NCI-H2227 (cell line): ENCODE results near the gene MTHFR.
A peak's percentile ranks its signal among the peaks of the same experiment; 100 is the strongest.

ENCODE experiments used
- DNase-seq: peaks from one replicate; lab custom pipeline; 2025; ENCODE audit not compliant: unreplicated experiment; lab: John Stamatoyannopoulos, UW

The MTHFR gene

DNA sequence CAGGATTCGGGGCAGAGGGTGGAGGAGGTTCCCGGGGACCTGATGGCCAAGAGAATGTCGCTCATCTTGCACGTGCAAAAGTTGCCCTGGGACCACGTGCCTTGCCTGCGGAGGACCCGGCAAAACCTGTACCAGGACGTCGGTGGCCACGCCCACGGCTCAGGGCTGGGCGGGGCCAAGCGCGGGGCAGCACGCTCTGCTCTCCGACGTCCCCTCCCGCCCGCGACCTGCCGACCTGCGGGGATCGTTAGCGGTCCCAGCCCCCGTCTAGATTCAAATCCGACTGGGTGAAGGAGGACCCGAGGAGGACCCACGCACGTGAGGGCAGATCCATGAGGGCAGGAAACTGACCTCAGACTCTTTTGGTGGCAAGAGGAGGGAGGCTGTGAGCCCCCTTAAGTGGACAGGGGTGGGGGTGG, 43.8 kb downstream of the MTHFR start, which contains the start of gene C1orf167:
C1orf167 (plus strand) TSS at position 206 of the 419 bp plus-strand sequence. CDS start 2,208 bp downstream, outside the sequence.
- no peak for DNase-seq

- DNase-seq: no peak
These were observed 44.5 kb downstream of the MTHFR start for GRCh38 chr1:11761285-11761684.

GRCh38 chr1:11759791-11760190, 46.0 kb downstream of the MTHFR start:
- DNase-seq: no peak

DNA sequence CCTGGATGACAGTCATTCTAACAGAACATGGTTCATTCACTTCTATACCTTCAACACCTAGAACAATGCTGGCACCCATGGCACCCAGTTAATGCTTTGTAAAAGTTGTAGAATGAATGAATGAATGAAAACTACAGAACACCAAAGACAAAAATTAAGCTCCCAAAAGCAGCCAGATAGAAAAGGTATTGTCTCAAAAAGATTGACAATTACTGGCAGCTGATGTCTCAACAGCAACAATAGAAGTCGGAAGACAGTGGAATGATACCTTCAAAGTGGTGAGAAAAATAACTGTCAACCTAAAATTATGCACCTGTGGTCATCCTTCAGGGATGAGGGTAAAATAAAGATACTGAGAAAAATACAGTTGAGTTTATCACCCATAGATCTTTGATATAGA, 48.7 kb downstream of the MTHFR start:
- DNase-seq: no peak

- no peak for DNase-seq
These were observed 52.1 kb downstream of the MTHFR start for GRCh38 chr1:11753555-11754208.

DNA sequence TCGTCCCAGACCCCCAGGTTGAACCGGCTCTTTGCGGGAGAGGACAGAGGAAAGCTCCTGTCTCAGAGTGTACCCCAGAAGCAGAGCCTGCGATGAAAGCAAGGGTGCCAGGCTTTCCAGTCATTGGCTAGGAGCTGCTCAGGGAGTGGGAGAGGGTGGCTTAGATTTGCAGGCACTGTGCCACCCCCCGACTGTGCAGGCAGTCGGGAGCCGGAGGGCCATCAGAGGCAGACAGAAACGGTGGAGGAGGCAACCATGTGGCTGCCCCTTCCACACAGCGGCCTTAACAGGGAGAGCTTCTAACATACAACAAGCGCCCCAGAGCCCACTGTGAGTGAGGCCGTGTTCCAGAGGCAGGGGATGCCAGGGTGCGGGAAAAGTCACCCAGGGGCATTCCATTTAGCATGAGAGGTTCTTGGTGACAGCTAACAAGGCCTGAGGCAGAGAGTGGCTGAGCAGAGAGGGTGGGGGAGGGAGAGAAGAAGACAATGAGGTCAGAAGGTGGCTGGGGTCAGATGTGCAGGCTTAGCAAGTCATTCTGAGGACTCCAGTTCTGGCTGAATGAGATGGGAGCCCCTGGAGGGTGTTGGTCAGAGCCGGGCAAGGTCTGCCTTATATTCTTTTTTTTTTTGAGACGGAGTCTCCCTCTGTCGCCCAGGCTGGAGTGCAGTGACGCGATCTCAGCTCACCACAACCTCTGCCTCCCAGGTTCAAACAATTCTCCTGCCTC, 53.2 kb downstream of the MTHFR start:
- DNase-seq: no peak

DNA sequence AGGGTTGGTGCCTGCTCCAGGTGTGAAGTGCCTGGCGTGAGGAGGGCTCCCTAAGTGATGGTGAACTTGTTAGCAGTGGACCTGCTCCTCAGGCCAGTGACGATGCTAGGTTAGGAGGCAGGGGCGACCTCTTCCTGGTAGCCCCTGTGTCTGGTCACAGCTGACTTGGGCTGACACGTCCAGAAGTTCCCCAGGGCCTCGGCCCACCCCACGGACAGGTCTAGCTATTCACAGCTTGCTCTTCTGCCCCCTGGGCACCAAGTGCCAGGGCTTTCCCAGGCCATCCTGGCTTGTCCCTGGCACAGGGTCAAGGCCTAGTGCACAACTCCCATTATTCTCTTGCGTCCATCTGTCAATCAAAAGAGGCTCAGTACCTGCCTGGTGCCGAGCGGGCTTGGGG, 54.7 kb downstream of the MTHFR start:
- no peak for DNase-seq

DNA sequence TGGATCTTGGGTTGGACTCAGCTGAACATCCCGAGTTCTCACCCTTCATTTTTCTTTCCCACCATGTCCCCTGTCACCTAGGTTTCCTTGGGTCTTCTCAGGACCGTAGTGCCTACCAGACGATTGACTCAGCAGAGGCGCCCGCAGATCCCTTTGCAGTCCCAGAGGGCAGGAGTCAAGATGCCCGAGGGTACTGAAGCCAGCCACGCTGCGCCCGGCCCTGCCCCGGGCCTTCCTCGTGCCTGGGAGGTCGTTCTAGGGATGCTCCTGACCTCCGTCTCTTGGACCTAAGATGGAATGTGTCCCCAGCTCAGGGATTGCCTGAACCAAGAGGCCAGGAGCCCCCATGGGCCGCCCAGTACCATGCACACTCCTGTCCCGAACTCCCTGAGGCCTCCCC, 55.8 kb downstream of the MTHFR start:
- no peak for DNase-seq

DNA sequence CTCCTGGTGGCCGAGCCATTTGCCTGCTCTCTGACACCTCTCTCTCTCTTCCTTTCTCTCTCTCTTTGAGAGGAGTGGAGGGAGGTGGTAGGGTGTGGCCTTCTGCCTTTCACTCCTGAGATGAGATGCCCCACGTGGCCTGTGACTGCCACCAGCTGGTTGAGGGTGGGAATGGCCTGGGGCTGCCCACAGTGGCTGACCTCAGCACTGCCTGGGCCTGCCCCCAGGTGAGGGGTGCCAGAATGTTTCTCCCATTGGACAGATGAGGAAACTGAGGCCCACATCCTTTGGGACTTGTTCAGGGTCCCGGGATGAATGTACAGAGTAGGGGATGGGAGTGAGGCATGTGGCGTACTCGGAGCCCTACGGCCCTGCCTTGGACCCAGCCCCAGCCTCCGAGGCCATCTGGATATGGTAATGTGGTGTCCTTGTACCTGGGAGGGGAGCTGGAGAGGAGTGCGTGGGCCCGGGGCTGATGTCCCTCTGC, 56.5 kb downstream of the MTHFR start:
- DNase-seq: peak; percentile 38

DNA sequence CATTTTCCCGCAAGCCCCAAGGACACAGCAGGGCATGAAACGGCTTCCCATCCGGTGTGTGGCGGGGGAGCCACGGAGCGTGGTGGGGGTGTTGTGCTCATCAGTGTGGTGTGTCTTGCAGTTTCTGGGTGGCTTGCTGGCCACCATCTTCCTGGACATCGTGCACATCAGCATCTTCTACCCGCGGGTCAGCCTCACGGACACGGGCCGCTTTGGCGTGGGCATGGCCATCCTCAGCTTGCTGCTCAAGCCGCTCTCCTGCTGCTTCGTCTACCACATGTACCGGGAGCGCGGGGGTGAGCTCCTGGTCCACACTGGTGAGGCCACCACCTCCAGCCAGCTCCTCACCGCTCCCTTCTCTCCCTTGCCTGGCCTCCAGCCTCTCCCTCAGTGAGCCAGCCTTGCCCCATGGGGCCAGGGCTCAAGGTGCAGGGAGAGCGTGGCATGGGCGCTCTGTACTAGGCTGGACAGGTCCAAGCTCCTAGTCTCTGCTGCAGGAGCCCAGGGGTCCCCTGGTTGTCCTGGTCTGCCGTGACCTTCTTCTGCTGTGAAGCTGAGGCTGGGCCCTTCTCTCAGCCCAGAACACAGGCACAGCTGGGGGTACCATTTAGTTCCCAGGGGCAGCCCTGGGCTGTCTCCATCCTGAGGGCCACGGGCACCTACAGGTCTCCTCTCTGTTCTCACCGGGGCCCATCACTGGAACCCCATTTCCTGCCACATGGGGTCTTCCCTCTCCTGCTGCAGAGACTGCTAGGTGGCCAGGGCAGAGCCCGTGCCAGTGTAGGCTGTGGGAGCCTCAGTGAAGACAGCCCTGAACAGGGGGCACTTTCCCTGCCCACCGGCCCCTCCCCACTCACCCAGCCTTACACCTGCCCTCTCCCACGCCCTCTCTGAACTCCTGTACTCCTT, 57.2 kb downstream of the MTHFR start:
- DNase-seq: no peak

GRCh38 chr1:11746795-11747487, 58.8 kb downstream of the MTHFR start:
- no peak for DNase-seq

DNA sequence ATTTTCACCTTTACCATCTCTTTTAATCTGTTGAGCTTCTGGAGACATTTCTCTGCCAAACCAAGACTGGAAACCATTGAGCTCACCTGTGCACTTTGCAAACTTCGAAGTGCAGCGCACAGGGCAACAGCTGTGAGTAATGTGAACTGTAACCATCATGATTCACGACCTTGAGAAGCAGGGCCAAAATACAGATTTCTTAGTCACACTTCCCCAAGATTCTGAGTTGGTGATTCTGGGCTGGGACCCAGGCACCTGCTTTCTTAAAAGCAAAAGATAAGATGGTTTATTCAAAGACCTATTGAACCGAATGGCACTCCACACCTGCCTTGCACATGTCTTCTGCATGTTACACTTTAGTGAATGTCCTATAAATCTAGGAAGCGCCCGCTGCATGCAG, 59.7 kb downstream of the MTHFR start:
- no peak for DNase-seq

- no peak for DNase-seq
These were observed 61.5 kb downstream of the MTHFR start for GRCh38 chr1:11744287-11744686.

- DNase-seq: no peak
These were observed 63.7 kb downstream of the MTHFR start for GRCh38 chr1:11741919-11742558.

DNA sequence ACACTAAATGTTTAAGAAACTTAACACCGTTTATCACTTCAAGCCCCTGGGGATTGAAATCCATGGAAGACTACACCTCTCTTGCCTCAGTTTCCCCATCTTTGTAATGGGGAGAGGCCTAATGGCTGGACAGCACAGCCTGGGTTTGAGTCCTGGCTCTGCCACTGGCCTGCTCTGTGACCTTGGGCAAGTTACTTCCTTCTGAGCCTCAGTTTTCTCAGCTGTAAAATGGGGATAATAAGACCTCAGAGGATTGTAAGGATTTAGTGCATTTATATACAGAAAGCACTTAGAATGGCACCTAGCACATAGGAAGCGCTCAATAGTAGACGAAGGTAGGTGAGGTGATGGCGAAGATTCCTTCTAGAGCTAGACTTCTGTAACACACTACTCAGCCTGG, 64.3 kb downstream of the MTHFR start:
- DNase-seq: no peak

DNA sequence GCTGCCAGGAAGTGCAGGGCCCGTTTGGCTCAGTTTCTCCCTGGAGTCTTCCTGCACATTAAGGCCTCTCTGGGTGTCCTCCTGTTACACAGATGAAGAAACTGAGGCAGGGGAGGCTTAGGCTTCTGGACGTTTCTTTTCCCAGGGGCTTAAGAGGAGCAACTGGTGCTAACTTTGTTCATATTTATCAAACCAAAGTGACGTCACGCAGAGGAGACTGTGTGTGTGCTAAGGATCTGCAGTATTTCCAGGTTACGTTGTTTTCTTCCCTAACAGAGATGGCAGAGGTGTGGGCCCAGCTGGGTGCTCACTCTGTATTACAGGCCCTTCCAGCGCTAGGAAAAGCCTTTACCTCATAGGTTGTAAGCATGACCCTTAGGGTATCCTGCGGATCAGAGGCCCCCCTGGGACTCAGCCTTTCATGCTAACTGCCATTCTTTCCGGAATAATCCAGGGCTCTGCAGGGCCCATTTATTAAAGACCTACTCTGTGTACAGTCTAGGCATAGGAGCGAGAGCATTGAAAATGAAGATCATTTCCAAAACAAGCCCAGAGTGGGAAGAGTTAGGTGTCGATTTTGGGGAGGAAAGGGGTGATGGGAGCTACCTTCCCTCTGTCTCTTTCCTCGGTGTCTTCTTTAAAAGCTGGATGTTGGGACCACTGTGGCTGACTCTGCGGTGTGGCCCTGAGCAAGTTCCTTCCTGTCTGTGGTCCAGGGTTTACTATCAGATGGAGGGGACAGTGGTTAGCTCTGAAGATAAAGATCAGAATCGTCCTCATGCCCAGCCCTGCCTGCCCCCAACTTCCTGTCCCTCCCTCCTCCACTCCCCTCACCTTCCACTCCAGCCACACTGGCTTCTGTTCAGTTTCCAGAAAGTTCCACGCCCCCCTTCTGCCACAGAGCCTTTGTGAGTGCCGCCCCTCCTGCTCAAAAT, 65.2 kb downstream of the MTHFR start:
- no peak for DNase-seq

- DNase-seq: no peak
These were observed 67.0 kb downstream of the MTHFR start for GRCh38 chr1:11738783-11739182.

- DNase-seq: no peak
These were observed 67.7 kb downstream of the MTHFR start for GRCh38 chr1:11738096-11738495.
